GM19239 (cell line): ENCODE measurements around the gene UBASH3A.
"Not testable (repeated sequence)": the region's sequence is repeated elsewhere in the genome, so short reads cannot be mapped to it uniquely, and the experiment has no call there.

Experiments
- DNase-seq: peaks from one replicate; pipeline ENCODE4 v3.0.0; 2011; ENCODE audit warnings: low spot score; ENCODE audit not compliant: insufficient read length
- FAIRE-seq: peaks from 2 replicates; lab custom pipeline; 2011; peaks lifted over from hg19 to GRCh38; lab: Jason Lieb, UNC

UBASH3A gene

DNA sequence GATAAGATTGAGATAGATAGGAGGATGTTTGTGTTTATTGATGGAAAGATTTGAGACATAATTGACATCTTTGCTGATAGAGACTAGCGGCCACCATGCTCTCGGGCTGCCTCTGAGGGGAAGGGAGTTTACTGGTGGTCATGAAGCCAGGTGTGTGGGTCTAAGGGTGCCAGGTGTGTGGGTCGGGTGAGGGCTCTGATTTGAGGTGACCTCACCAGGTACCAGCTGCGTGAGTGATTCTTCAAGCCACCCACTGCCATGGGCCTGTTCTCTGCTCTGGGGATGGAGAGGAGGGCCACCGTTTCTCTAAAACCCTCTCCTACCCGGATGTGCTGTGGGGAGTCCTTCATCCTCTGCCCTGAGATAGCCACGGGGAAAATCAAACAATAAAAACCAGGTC lies 3.2 kb downstream of the UBASH3A start:
- no peak for FAIRE-seq

DNA sequence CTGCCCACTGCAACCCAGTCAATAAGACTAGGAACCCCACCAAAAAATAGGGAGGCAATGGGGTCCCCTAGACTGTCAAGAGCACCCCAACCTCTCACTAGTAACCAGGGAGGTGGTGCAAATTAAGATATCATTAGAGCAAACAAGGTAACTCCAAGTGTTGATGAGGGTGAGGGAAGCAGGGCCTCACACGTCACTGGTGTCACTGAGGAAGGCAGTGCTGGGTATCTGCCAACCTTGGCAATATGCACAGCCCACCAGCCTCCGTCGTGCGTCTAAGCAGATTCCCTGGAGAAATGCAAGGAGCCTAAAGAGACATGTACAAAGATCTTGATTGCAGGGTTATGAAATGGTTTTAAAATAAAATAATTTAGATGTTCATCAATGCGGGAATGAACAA lies 3.8 kb downstream of the UBASH3A start:
- no peak for FAIRE-seq

More for the DNA sequence above, 3.2 kb downstream of the UBASH3A start:
- DNase-seq = no peak

GRCh38 chr21:42408718-42409117 lies 5.0 kb downstream of the UBASH3A start:
- DNase-seq, FAIRE-seq: not testable (repeated sequence)

More for the DNA sequence above, 3.8 kb downstream of the UBASH3A start:
- DNase-seq = no peak

DNA sequence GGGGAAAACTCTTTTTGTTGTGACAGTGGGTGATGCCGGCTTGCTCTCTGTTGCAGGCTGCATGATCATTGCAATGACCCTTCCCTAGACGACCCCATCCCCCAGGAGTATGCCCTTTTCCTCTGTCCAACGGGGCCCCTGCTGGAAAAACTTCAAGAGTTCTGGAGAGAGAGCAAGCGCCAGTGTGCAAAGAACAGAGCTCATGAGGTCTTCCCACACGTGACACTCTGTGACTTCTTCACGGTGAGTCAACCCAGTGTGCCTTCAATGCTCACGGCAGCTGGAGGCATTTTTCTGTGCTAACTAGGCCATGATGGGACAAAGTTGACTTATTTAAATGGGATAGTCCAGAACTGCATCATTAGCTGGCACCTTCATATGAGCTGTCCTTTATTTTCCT lies 5.7 kb downstream of the UBASH3A start:
- no peak for FAIRE-seq
- no peak for DNase-seq

DNA sequence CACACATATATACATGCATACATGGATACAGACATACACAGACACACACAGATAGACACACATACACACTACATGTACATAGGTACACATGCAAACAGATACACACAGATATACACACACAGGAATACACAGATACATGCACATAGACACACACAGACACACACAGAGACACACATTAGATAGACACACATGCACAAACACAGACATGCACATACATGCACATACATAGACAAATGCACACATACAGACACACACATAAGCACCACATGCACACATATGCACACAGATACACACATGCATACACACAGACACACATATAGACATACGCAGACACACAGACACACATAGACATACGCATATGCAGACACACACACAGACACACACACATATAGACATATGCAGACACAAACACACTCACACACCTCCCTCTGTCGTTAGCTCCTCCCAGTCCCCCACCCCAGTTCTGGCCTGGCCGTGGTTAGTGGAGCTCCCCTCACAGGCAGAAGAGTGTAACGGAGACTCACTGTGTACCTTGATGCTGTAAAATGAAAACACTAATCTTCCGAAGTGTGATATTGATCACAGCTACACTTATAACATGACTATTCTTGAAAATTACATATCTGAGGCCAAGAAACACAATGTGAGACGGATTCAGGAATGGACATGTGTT lies 7.6 kb downstream of the UBASH3A start:
- FAIRE-seq (no peak), DNase-seq (no peak)

DNA sequence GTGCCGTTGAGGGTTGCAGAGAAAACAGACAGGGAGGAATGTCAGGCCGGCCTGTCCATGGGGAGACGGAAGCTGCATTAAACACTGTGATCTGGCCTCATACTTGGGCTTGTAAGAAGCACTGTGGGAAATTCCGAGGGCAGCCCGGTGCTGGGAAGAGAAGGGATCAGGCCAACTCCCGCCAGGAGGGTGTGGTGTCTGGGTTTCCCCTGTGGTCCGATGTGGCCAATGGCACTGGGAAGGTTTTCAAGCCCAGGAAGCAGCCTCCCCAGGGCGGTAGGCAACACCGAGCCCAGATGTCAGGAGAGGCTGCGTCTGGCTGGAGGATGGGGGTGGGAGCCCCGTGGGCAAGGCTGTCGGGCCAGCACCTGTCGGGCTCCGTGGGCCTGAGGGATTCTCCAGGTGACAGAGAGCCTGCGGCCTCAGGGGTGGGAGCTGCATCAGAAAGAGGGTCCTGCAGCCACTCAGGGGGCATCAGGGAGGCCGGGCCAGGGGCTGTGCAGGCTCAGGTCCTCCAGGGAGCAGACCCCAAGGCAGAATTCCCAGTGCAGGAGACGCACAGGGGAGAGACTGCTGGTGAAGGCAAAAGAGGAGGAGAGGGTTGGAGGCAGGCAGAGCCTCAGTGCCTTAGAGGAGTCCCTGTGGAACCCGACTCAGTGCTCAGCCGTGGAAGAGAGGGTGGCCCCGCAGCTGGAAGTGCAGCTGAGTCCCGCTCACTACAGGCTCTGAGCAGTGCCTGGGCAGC lies 8.4 kb downstream of the UBASH3A start:
- no peak for DNase-seq
- no peak for FAIRE-seq

GRCh38 chr21:42412636-42412933 lies 8.9 kb downstream of the UBASH3A start:
- FAIRE-seq (no peak), DNase-seq (no peak)

GRCh38 chr21:42413093-42413492 lies 9.4 kb downstream of the UBASH3A start:
- FAIRE-seq = no peak
- DNase-seq = no peak

DNA sequence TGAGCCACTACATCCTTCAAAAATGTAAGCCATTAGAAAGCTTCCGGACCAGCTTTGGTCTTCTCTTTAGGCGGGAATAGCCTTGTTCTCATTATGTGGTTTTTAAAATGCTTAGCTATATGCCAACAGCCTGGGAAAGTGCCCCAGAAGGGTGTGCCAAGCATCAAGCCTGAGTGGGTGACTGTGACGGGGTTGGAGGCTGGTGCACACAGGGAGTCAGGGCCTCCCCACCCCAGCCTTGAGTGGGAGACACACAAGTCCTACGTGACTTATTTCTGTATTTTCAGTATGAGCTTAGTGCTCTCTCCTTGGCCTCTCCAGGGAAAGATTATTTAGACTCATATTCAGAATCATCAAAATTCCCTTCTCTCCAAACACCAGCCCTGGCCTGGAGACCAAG lies 9.8 kb downstream of the UBASH3A start:
- FAIRE-seq = no peak
- DNase-seq = no peak

GRCh38 chr21:42414066-42414465 lies 10.4 kb downstream of the UBASH3A start:
- FAIRE-seq = no peak

DNA sequence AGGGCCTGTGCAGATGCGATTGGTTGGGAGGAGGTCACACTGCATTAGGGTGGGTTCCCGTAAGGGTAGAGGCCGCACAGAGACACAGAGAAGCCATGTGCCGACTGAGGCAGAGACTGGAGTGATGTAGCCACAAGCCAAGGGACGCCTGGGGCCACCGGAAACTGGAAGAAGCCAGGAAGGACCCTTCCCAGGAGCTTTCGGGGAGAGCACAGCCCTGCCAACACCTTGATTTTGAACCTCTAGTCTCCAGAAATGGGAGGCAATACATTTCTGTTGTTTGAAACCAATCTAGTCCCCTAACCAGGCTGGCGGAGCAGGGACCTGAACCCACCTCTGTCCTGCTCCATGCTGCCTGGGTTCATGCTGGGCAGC lies 10.8 kb downstream of the UBASH3A start:
- DNase-seq (no peak), FAIRE-seq (no peak)

More at GRCh38 chr21:42414066-42414465, 10.4 kb downstream of the UBASH3A start:
- no peak for DNase-seq

DNA sequence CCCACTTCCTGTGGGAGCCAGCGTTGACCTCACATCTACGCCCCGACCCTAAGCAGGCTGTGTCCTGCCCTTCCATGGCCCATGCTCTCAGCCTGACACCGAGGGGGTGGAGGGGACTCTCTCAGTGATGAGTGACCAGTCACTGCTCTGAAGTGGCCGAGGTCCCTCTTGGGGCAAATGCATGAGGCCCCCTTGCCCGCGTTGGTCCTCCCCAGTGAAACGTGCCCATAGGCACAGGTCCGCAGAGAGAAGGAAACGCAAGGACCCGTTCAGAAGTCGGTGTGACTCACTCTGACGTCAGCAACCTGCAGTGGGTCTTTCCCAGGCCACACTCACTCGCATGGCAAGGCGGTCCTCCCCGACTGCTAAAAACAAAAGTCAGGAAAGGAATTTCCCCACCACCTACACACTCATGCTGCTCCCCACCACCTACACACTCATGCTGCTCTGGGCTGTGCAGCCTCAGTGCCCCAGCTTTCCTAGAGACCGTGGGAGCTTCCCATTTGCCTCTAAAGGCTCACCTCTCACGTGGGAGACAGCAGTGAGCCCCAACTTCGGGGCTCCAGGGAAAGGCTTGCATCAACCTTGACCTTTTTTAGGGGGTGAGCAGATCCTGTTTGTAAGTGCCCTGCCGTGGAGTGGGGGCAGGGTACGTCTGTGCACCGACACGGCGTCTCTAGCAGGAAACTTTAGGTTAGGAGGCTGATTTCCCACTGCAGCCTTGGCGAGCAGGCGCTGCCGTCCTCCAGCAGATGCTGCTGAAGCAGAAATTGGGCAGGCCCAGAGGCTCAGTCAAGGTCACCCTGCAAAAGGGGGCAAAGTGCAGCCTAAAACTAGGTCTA lies 11.4 kb downstream of the UBASH3A start:
- DNase-seq = peak; percentile 65
- peak; percentile 57 for FAIRE-seq

DNA sequence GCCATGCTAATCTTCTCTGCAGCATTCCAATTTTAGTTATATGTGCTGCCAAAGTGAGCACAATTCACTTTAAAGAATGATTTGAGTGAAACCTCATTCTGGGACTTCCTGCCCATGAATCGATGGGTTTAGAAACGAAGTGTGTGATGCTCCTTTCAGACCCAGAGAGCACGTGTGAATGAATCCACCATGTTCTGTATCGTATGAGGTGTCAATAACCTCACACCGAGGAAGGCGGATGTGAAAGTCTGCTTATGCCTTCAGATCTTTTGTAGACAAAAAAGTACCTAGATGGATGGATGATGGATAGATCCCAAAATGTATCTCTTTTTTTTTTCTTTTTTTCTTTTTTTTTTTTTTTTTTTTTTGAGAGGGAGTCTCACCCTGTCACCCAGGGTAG lies 13.8 kb downstream of the UBASH3A start:
- peak; percentile 53 for FAIRE-seq

GRCh38 chr21:42418886-42419285 lies 15.2 kb downstream of the UBASH3A start:
- FAIRE-seq (no peak), DNase-seq (no peak)

More for the DNA sequence above, 13.8 kb downstream of the UBASH3A start:
- peak; percentile 28 for DNase-seq

GRCh38 chr21:42419845-42420244 lies 16.1 kb downstream of the UBASH3A start:
- no peak for DNase-seq
- no peak for FAIRE-seq

DNA sequence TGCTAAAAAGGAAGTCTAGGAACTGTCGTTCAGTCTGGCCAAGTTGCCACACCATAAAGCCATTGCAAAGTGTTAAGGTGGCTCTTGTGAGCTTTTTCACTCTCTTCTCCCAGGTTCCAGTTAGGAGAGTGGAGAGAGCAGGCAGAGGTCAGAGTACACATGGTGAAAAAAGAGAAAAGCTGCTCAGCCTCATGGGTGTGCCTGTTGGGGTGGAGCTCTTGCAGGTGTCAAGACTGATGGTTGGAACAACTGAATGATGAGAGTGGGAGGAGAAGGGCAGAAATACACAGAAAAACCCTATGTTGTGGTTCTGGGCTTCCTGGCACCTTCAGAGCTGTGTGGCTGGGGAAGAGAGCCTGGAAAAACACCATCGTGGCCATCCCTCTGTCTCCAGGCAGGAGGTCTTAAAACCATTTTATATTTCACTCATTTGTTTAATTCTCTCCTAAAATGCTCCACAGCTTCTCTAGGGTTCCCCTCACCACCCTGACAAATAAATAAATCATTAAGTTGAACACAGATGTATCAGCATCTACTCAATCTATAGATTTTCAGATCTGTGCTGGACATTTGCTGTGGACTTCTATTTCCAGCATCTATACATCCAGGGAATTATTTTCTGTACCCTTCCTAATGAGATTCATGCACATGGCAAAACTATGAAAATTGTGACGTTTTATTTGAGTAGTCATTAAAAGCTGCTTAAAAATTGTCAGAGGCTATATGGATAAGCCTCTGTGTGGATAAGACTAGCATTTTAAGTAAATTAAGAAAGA lies 17.5 kb downstream of the UBASH3A start:
- FAIRE-seq (no peak), DNase-seq (no peak)

- DNase-seq (peak; percentile 36), FAIRE-seq (peak; percentile 85)
These were observed 19.5 kb downstream of the UBASH3A start for GRCh38 chr21:42423197-42423675.

GRCh38 chr21:42423685-42424084 lies 20.0 kb downstream of the UBASH3A start:
- DNase-seq (no peak), FAIRE-seq (no peak)

DNA sequence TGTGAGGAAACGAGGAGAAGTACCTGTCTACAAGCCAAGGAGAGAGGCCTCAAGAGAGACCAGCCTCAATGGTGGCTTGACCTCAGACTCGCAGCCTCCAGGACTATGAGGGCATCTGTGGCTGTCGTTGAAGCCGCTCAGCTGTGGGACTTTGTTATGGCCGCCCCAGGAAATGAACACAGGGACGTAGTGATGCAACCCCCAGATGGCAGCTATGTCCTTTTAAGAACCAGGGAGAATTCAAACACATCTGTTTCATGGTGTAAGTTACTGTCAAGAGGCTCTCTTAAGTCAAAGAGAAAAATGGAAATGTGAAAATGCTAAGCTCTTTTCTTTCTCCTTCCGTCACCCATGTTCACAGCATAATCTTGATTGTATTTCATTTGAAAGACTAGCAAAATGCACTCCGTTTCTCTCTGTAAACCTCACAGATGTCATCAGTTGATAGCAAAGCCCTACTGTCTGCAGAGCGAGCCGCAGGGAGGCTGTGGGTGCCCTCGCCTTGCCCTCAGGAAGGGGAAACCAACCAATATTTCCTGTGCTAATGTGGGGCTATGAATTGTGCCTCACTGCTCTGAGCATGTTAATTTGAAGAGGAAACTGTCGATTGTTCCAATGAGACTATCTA lies 21.3 kb downstream of the UBASH3A start:
- FAIRE-seq (peak; percentile 88), DNase-seq (peak; percentile 23)

DNA sequence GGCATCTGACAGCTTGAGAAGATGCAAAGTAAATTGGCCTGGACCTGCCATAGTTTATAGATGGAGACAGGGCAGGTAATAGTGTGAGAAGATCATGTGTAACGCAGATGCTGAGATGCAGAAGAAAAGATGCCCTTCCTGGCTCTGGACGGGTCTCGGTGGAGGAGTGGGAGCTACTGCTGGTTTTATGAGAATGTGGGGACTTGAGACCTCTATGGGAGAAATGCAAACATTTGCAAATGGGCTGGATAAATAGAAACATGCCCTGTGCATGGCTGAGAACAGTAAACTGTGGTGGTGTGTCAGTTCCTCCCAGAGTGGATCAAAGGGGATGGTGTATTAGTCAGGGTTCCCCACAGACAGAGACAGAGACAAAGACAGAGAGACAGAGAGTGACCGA lies 21.9 kb downstream of the UBASH3A start:
- FAIRE-seq (no peak), DNase-seq (no peak)
